Measurements from ENCODE around the gene CHKA. TPM values are rescaled to one million over a fixed set of nuclear protein-coding genes. Genes with fewer than 3 reads are reported as not detected.

Gene CHKA
- total RNA-seq, 2 donors from 2014 or later = 56.1 to 75.9 TPM

DNA sequence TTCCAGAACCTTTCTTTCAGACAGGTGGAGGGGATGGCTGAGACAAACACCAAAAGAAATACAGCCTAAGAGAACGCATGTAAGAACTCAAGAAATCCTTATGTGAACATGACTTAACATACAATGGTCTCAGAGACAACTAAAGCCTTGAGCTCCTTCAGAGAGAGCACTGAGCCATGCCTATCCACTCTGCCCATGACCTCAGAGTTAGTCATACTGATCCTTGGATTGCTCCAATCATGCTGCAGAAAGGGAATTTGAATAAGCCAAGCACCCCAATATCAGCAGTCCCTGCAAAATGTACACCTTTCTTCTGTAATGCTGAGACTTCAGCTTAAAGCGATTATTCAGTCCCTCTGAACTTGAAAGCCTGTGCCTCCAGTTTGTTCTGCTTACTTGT, 43.2 kb upstream of the CHKA start:
- no peak overlapping the region for H3K4me3 ChIP-seq (ENCODE audit: low read length)
- H3K9me3 Mint-ChIP-seq = no peaks in the 10 kb centered on the region
- peaks cover 51% of the 10 kb centered on the region for H3K36me3 Mint-ChIP-seq (ENCODE audit: low read depth)
- no peak overlapping the region for H3K27ac ChIP-seq (ENCODE audit: low read depth, low read length)
- H3K9me3 ChIP-seq (ENCODE audit: control insufficient read depth, low read length) = no peaks in the 10 kb centered on the region
- no peak overlapping the region for H3K4me3 Mint-ChIP-seq
- TF ChIP-seq, protein P1, sequence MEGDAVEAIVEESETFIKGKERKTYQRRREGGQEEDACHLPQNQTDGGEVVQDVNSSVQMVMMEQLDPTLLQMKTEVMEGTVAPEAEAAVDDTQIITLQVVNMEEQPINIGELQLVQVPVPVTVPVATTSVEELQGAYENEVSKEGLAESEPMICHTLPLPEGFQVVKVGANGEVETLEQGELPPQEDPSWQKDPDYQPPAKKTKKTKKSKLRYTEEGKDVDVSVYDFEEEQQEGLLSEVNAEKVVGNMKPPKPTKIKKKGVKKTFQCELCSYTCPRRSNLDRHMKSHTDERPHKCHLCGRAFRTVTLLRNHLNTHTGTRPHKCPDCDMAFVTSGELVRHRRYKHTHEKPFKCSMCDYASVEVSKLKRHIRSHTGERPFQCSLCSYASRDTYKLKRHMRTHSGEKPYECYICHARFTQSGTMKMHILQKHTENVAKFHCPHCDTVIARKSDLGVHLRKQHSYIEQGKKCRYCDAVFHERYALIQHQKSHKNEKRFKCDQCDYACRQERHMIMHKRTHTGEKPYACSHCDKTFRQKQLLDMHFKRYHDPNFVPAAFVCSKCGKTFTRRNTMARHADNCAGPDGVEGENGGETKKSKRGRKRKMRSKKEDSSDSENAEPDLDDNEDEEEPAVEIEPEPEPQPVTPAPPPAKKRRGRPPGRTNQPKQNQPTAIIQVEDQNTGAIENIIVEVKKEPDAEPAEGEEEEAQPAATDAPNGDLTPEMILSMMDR (conservative IDR thresholded peaks at IDR 0.05) = no peak
- no peaks in the 10 kb centered on the region for H3K27me3 ChIP-seq (ENCODE audit: control insufficient read depth, insufficient read depth, low read length, poor library complexity, severe bottlenecking)
- peaks cover 3% of the 10 kb centered on the region for H3K4me1 Mint-ChIP-seq
- no peak overlapping the region for H3K9ac ChIP-seq (ENCODE audit: extremely low read depth, low read length, poor library complexity, severe bottlenecking)
- DNase-seq = no peak
- WGBS, 2 experiments (ENCODE audit: insufficient coverage in 1 of 2, insufficient read length in 1 of 2) = 85 to 100% methylated on average over 2 of the region's 2 CpGs
- no peaks in the 10 kb centered on the region for H3K4me1 ChIP-seq (ENCODE audit: control insufficient read depth, insufficient read depth, low read length)
- H3K27ac Mint-ChIP-seq = no peak overlapping the region
- H3K36me3 ChIP-seq (ENCODE audit: control insufficient read depth, insufficient read depth, low read length) = peaks cover 45% of the 10 kb centered on the region
- H3K27me3 Mint-ChIP-seq (ENCODE audit: insufficient read depth) = no peaks in the 10 kb centered on the region

DNA sequence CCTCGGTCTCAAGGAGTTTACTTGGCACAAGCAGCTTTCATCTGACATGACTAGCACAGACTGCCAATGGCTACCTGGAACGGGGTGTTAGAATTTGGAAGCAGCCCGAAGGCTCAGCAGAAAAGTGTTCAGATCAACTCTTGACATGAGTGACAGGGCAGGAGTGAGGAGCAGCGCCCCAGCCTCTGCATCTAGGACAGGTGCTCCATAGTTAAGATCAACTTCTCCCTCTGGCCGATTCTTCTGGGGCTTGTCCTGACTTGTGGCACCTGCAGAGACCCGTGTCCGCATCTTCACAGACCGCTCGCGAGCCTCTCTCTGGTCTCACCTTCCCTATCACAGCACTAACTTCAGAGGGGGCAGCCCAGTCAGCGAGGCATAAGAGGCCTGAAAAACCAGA, 42.5 kb upstream of the CHKA start:
- TF ChIP-seq, protein P1 (conservative IDR thresholded peaks at IDR 0.05) = no peak
- Mint-ChIP-seq H3K27ac (no peak overlapping the region), H3K4me1 (peaks cover 5% of the 10 kb centered on the region), H3K4me3 (no peak overlapping the region), H3K27me3 (ENCODE audit: insufficient read depth) (no peaks in the 10 kb centered on the region), H3K36me3 (ENCODE audit: low read depth) (peaks cover 47% of the 10 kb centered on the region), H3K9me3 (no peaks in the 10 kb centered on the region)
- DNase-seq = no peak
- H3K4me1 ChIP-seq (ENCODE audit: control insufficient read depth, insufficient read depth, low read length) = peaks cover 3% of the 10 kb centered on the region
- peaks cover 38% of the 10 kb centered on the region for H3K36me3 ChIP-seq (ENCODE audit: control insufficient read depth, insufficient read depth, low read length)
- no peaks in the 10 kb centered on the region for H3K9me3 ChIP-seq (ENCODE audit: control insufficient read depth, low read length)
- H3K4me3 ChIP-seq (ENCODE audit: low read length) = no peak overlapping the region
- no peak overlapping the region for H3K9ac ChIP-seq (ENCODE audit: extremely low read depth, low read length, poor library complexity, severe bottlenecking)
- H3K27ac ChIP-seq (ENCODE audit: low read depth, low read length) = no peak overlapping the region
- 89 to 91% methylated on average over 11 of the region's 11 CpGs for WGBS, 2 experiments (ENCODE audit: insufficient coverage in 1 of 2, insufficient read length in 1 of 2)
- H3K27me3 ChIP-seq (ENCODE audit: control insufficient read depth, insufficient read depth, low read length, poor library complexity, severe bottlenecking) = no peaks in the 10 kb centered on the region

DNA sequence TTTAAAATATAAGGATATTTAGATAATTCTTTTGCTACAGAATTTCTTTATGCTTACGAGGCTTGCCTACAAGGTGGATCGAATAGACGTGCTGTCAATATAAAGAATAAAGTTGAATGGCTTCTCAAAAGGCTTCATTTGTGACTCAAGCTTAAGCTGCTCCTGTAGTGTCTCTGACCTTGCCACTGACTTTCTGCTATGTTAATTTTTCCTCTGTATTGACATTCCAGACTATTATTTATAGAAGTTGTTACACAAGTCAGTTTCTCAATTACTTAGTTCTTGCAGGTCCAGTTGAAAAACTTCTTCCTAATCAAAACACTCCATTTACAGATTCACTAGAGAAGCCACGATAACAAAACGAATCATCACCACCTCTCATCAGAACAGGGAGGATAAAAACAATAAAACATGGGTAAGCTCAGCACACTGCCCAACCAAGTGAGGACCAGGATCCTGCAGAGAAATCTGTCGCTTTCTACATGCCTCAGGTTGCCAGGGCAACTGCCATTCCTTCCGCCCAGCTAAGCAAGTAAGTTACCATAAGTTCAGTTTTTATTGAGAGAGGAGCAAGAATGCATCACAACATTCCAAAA, 39.0 kb upstream of the CHKA start:
- H3K4me1 ChIP-seq (ENCODE audit: control insufficient read depth, insufficient read depth, low read length) = peaks cover 3% of the 10 kb centered on the region
- TF ChIP-seq, protein P1 (conservative IDR thresholded peaks at IDR 0.05) = no peak
- no peak overlapping the region for H3K4me3 ChIP-seq (ENCODE audit: low read length)
- Mint-ChIP-seq H3K4me3 (no peak overlapping the region), H3K9me3 (no peaks in the 10 kb centered on the region), H3K4me1 (peaks cover 5% of the 10 kb centered on the region), H3K36me3 (ENCODE audit: low read depth) (peaks cover 37% of the 10 kb centered on the region), H3K27ac (no peak overlapping the region), H3K27me3 (ENCODE audit: insufficient read depth) (no peaks in the 10 kb centered on the region)
- peak overlapping the region; percentile 69 for H3K27ac ChIP-seq (ENCODE audit: low read depth, low read length)
- no peaks in the 10 kb centered on the region for H3K27me3 ChIP-seq (ENCODE audit: control insufficient read depth, insufficient read depth, low read length, poor library complexity, severe bottlenecking)
- H3K9ac ChIP-seq (ENCODE audit: extremely low read depth, low read length, poor library complexity, severe bottlenecking) = no peak overlapping the region
- WGBS, 2 experiments (ENCODE audit: insufficient coverage in 1 of 2, insufficient read length in 1 of 2) = 71 to 90% methylated on average over 6 to 7 of the region's 7 CpGs
- no peak for DNase-seq
- H3K36me3 ChIP-seq (ENCODE audit: control insufficient read depth, insufficient read depth, low read length) = peaks cover 44% of the 10 kb centered on the region
- no peaks in the 10 kb centered on the region for H3K9me3 ChIP-seq (ENCODE audit: control insufficient read depth, low read length)
